Activated CD8-positive, alpha-beta memory T cell treated with anti-CD3 and anti-CD28 coated beads for 48 hours (primary cell): ENCODE data around the gene ZFP36.
"Not testable (repeated sequence)": the region's sequence is repeated elsewhere in the genome, so short reads cannot be mapped to it uniquely, and the experiment has no call there.

ENCODE experiments used
- DNase-seq, 3 experiments: peaks; one replicate each; pipeline ENCODE4 v3.0.0-alpha.2; 2020; ENCODE audit warnings: low read depth in 2 of 3, low spot score in 2 of 3

ZFP36 gene

GRCh38 chr19:39444598-39445195 lies 38.0 kb downstream of the ZFP36 start:
- DNase-seq: no peak

DNA sequence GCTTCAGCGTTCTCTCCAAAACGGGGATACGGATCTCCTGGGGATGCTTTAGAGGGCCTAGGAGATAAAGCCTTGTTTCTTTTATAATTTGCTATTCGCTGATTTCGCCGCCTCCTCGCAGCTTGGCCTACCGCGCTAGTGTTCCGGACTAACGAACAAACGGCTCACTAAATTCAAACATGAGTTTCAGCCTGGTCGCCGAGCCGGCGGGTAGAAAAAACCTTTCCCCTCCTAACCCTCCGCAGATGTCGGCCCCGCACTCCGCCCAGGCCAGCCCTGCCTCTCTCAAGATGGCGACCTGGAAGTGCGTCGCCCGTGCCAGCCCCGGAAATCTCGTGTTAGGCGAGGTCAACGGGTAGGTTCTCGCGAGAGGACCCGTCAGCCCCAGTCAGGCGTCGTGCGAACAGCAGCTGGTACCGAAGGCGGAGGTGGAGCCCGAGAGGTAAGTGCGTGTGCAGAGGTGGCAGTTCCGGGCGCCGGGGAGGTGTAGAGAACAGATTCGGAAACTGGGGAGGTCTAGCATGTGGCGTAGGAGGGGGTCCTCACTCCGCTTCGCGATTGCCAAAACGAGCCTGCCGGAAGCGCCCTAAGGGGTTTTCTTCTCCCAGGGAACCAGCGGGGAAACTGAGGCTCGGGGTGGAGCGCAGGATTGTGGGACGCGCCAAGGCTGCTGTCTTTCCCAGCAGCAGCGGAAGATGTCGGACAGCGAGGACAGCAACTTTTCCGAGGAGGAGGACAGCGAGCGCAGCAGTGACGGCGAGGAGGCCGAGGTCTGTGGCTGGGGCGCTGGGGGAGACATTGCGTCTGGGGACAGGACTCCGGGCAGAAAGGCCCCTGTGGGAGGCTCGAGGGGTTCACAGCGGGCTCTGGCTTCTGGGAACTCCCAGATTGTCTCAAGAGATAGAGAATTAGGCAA lies 38.8 kb downstream of the ZFP36 start, which contains the start of gene SUPT5H:
Gene SUPT5H, plus strand, starts transcription at position 387 of the 916 bp plus-strand sequence. Its CDS starts 309 bp downstream, at position 696.
- peak; percentile 87 to 93 (median 87) for DNase-seq

DNA sequence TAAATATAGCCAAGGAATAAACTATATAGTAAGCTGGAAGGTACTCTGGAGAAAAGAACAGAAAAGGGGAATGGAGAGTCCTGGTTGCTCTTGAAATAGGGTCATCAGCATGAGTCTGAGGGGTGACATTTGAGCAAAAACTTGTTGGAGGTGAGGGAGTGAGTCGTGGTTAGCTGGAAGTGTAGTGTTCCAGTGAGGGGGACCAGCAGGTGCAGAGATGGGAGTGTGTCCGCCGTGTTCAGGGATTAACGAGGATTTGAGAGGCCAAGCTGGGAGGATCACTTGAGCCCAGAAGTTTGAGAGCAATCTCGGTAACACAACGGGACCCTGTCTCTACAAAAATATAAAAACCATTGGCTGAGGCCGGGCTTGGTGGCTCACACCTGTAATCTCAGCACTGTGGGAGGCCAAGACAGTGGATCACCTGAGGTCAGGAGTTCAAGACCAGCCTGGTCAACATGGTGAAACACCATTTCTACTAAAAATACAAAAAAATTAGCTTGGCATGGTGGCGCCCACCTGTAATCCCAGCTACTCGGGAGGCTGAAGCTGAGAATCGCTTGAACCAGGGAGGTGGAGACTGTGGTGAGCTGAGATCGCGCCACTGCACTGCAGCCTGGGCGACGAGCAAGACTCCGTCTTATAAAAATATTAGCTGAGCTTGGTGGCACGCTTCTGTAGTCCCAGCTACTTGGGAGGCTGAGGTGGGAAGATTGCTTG lies 39.9 kb downstream of the ZFP36 start:
- DNase-seq: no peak

DNA sequence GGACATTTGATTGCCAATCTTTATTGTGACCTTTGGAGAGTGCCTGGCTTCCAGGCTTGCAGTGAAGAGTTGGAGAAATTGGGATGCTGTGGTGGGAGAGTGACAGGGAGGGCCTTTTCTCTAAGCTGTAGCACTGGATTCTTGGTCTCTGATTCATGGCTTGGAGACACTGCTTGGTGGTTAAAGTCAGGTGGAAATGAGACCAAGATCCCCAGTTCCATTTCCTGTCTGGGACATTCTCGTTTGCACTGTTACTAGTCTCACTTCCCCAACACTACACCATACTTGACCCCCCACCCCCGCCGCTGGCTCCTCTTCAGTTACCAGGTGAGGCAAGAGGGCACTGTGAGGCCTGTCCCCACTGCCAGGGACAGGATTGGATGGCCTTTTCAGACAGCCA lies 41.6 kb downstream of the ZFP36 start:
- no peak for DNase-seq

- no peak for DNase-seq
Observed at GRCh38 chr19:39449116-39449797, 42.6 kb downstream of the ZFP36 start.

DNA sequence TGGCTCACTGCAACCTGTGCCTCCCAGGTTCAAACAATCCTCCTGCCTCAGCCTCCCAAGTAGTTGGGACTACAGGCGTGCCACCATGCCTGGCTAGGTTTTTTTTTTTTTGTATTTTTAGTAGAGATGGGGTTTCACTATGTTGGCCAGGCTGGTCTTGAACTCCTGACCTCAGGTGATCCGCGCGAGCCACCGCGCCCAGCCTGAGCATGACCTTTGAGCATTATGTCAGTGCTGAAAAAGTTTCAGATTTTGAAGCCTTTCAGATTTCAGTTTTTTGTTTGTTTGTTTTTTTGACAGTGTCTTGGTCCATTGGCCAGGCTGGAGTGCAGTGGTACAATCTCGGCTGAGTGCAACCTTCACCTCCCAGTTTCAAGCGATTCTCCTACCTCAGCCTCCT lies 44.6 kb downstream of the ZFP36 start:
- not testable (repeated sequence) for DNase-seq
